Measurements from ENCODE around the gene TENM3. TPM values are rescaled to one million over a fixed set of nuclear protein-coding genes. Genes with fewer than 3 reads are reported as not detected.

The TENM3 gene
- total RNA-seq, 1 donor from 2014 or later, result not detected

- intact Hi-C loops (cut with micrococcal nuclease), result no loop called here
Observed at GRCh38 chr4:182254026-182254780, 11.0 kb downstream of the TENM3 start.

- intact Hi-C loops (cut with micrococcal nuclease), result no loop called here
Observed at GRCh38 chr4:182255441-182256190, 12.4 kb downstream of the TENM3 start.

- intact Hi-C loops (cut with micrococcal nuclease), result no loop called here
Observed at GRCh38 chr4:182257016-182257415, 13.8 kb downstream of the TENM3 start.

GRCh38 chr4:182257503-182257902 is 14.3 kb downstream of the TENM3 start:
- intact Hi-C loops (cut with micrococcal nuclease), result no loop called here

- intact Hi-C loops (cut with micrococcal nuclease), result no loop called here
Observed at GRCh38 chr4:182258441-182259000, 15.3 kb downstream of the TENM3 start.

GRCh38 chr4:182261651-182262223 is 18.5 kb downstream of the TENM3 start:
- intact Hi-C loops (cut with micrococcal nuclease), result no loop called here

GRCh38 chr4:182263562-182263961 is 20.4 kb downstream of the TENM3 start:
- intact Hi-C loops (cut with micrococcal nuclease), result no loop called here

GRCh38 chr4:182264139-182264752 is 21.0 kb downstream of the TENM3 start:
- intact Hi-C loops (cut with micrococcal nuclease), result no loop called here

- intact Hi-C loops (cut with micrococcal nuclease), result no loop called here
Observed at GRCh38 chr4:182265881-182266280, 22.7 kb downstream of the TENM3 start.

GRCh38 chr4:182267048-182267447 is 23.8 kb downstream of the TENM3 start:
- intact Hi-C loops (cut with micrococcal nuclease), result no loop called here

- intact Hi-C loops (cut with micrococcal nuclease), result no loop called here
Observed at GRCh38 chr4:182268966-182269365, 25.8 kb downstream of the TENM3 start.

GRCh38 chr4:182271731-182272130 is 28.5 kb downstream of the TENM3 start:
- intact Hi-C loops (cut with micrococcal nuclease), result no loop called here

- intact Hi-C loops (cut with micrococcal nuclease), result no loop called here
Observed at GRCh38 chr4:182272151-182272550, 28.9 kb downstream of the TENM3 start.

- intact Hi-C loops (cut with micrococcal nuclease), result no loop called here
Observed at GRCh38 chr4:182273191-182273935, 30.2 kb downstream of the TENM3 start.

GRCh38 chr4:182276210-182277109 is 33.3 kb downstream of the TENM3 start:
- intact Hi-C loops (cut with micrococcal nuclease), result no loop called here

- intact Hi-C loops (cut with micrococcal nuclease), result no loop called here
Observed at GRCh38 chr4:182277377-182277776, 34.2 kb downstream of the TENM3 start.

GRCh38 chr4:182278729-182279128 is 35.5 kb downstream of the TENM3 start:
- intact Hi-C loops (cut with micrococcal nuclease), result no loop called here

- intact Hi-C loops (cut with micrococcal nuclease), result no loop called here
Observed at GRCh38 chr4:182280436-182281111, 37.4 kb downstream of the TENM3 start.

GRCh38 chr4:182286035-182286434 is 42.8 kb downstream of the TENM3 start:
- intact Hi-C loops (cut with micrococcal nuclease), result no loop called here

Data from T-helper 1 cell treated with Interleukin-12 subunit alpha and Interleukin-12 subunit beta and Interleukin-4 antibody, amounts not matched to agents 30 ng/mL and 1 ng/mL, for 36 hours (primary cell).